GM19023 (cell line): Measurements from ENCODE around the gene WDR27.

Experiments
- ATAC-seq: cut with Tn5 transposase; IDR thresholded peaks from one replicate; pipeline ENCODE4 v1.9.1; 2021; ENCODE audit warnings: mild to moderate bottlenecking, moderate library complexity; ENCODE audit not compliant: unreplicated experiment

WDR27 gene

GRCh38 chr6:169568314-169569087 is 133.3 kb downstream of the WDR27 start:
- ATAC-seq, result no peak

GRCh38 chr6:169567819-169568218 is 134.0 kb downstream of the WDR27 start:
- no peak for ATAC-seq

- ATAC-seq, result no peak
These were observed 134.7 kb downstream of the WDR27 start for GRCh38 chr6:169566961-169567750.

DNA sequence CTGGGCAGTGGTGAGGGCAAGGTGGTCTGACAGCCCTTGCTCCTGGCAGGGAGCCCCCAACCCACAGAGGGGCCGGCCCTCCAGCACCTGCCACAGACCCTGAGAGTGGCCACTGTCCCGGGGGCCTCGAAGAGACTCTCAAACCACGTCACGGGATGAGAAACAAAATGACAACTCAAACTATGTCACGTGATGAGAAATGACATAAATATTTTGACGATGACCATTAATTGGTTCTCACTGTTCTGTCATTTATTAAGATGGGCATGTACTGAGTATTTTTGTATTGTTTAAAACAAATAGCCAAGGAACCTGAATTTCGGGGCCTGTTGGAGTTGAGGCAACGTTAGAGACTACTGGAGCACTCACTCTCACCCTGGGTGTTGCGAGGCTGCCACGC is 135.5 kb downstream of the WDR27 start:
- no peak for ATAC-seq

GRCh38 chr6:169564453-169565240 is 137.2 kb downstream of the WDR27 start:
- no peak for ATAC-seq

DNA sequence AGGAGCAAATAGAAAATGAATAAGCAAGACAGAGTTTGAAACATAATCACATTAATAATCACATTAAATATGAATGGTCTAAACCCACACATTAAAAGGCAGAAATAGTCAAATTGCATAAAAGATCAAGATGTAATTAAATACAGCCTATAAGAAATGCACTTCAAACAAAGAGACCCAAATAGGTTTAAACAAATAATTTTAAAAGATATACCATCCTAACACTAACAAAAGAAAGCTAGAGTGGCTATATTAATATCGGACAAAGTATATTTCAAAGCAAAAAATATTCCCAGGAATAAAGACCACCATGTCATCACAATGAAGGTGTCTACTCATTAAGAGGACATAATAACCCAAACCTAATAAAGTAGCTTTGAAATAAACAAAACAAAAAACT is 140.2 kb downstream of the WDR27 start:
- no peak for ATAC-seq

GRCh38 chr6:169559592-169559991 is 142.2 kb downstream of the WDR27 start:
- no peak for ATAC-seq

DNA sequence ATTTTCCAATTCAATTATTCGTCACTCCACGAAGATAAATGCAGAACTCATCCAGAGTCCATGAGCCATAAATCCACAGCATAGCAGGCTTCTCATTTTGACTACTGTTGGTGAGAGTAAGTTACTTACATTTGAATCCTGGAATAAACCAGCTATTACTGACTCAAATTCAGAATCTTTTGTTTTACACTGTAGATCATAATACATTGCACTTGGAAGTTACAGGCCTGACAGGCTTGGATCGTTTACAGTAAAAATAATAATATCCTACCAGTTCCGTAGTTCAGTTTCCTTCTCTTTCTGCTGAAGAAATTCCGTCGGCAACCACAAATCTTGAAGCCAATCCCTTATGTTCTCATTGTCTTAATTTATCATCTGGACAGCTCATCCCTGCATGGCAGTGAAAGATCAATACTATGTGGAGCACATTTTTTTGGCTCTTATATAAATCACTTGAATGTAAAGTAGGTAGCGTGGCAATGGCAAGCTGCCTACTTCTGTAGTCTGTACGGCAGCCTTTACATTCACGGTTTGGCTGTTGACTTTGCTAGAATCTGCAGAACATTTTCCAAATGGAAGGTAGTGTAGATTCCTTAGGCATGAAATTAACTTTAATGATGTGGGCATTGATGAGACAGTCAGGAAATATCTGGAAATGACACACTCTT is 142.9 kb downstream of the WDR27 start:
- no peak for ATAC-seq

GRCh38 chr6:169558378-169558773 is 143.5 kb downstream of the WDR27 start:
- ATAC-seq, result no peak

GRCh38 chr6:169557887-169558286 is 143.9 kb downstream of the WDR27 start:
- no peak for ATAC-seq

DNA sequence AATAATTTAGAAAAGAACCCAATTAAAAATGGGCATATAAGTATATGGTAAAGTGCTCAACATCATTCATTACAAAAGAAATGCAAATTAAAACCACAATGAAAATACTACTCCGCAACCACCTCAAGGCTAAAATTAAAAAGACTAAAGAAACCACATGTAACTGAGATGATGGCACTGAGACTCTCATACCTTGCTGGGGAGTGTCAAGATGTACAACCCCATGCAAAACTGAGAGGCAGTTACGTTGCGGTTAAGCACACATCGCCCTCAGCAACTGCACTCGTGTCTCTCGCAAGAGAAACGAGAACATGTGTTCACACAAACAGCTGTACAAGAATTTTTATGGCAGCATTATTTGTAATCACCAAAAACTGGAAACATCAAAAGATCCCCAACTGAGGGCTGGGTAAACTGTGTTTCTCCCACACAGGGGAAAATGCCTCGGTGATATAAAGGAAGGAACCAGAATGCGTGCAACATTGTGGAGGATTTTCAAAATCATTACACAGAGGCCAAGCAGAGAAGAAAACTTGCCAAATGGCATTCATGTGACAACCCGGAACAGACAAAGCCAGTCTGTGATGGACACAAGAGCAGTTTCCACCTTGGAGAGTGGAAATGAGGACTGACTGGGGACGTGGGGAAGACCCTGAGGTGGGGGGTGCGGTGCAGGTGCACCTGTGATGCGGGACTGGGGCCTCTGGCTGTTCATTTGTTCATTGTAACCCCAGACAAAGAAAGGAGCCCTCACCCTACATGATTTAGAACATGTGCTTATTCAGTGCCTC is 144.9 kb downstream of the WDR27 start:
- ATAC-seq, result peak; percentile 100

DNA sequence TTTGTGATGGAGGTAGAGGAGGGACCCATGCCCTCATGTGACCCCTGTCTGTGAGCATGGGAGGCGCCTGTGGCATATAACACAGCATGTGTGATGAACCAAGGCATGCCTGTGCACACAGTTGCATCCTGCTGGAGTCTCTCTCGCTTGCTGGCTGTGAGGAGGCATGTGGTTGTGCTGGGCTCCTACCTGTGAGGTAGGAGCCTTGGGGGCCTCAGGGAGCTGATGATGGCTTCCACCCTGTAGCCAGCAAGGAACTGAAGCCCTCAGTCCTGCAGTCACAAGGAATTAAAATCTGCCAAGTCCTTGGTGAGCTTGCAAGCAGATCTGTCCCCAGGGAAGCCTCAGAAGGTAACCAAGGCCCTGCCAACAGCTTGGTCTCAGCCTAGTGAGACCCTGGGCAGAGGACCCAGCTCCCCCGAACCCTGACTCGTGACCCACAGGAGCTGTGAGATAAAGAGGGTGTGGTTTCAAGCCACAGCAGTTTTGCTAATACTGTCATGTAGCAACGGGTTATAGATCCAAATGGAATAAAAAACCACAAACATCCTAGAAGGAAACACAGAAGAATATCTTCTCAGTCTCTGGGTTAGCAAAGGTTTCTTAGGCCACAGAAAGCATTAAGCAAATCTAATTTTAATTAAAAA is 145.7 kb downstream of the WDR27 start:
- no peak for ATAC-seq

DNA sequence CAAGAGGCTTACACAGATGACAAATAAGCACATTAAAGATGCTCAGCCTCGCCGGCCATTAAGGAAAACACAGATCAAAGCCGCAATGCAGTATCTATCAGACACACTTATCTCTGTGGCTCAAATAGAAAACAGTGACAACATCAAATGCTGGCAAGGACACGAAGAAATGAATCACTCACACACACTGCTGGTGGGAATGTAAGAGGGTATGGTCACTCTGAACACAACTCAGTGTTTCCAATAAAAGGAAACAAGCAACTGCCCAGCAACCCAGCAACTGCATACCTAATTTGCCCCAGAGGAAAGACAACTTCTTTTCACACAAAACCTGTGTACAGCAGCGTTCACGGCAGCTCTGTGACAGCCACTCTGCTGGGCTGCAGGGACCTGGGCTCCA is 155.8 kb downstream of the WDR27 start:
- ATAC-seq, result no peak

GRCh38 chr6:169543704-169544103 is 158.1 kb downstream of the WDR27 start:
- ATAC-seq, result no peak

GRCh38 chr6:169542491-169542890 is 159.3 kb downstream of the WDR27 start:
- no peak for ATAC-seq

- no peak for ATAC-seq
These were observed 162.5 kb downstream of the WDR27 start for GRCh38 chr6:169539176-169539897.

GRCh38 chr6:169536446-169537170 is 165.2 kb downstream of the WDR27 start:
- ATAC-seq, result no peak

- ATAC-seq, result no peak
These were observed 167.8 kb downstream of the WDR27 start for GRCh38 chr6:169534039-169534421.
